HL-60 (cell line): ENCODE results near the gene SNRNP25.
"Not testable (repeated sequence)": the region's sequence is repeated elsewhere in the genome, so short reads cannot be mapped to it uniquely, and the experiment has no call there.

Experiments
- GABPA ChIP-seq: IDR thresholded peaks from 2 replicates; pipeline ENCODE4 v1.6.1; 2012; ENCODE audit warnings: low read depth
- POLR2AphosphoS5 ChIP-seq: IDR thresholded peaks from 2 replicates; pipeline ENCODE4 v1.6.1; 2012; ENCODE audit warnings: low read depth
- TF ChIP-seq, protein P1 (sequence below): IDR thresholded peaks from 2 replicates; pipeline ENCODE4 v1.6.1; 2012; ENCODE audit warnings: low read depth; ENCODE audit not compliant: insufficient replicate concordance
- TF ChIP-seq, protein P2 (sequence below): IDR thresholded peaks from one replicate; pipeline ENCODE4 v1.5.1; 2011; ENCODE audit warnings: low read length, control low read depth, inconsistent platforms; ENCODE audit not compliant: insufficient read depth

DNA sequence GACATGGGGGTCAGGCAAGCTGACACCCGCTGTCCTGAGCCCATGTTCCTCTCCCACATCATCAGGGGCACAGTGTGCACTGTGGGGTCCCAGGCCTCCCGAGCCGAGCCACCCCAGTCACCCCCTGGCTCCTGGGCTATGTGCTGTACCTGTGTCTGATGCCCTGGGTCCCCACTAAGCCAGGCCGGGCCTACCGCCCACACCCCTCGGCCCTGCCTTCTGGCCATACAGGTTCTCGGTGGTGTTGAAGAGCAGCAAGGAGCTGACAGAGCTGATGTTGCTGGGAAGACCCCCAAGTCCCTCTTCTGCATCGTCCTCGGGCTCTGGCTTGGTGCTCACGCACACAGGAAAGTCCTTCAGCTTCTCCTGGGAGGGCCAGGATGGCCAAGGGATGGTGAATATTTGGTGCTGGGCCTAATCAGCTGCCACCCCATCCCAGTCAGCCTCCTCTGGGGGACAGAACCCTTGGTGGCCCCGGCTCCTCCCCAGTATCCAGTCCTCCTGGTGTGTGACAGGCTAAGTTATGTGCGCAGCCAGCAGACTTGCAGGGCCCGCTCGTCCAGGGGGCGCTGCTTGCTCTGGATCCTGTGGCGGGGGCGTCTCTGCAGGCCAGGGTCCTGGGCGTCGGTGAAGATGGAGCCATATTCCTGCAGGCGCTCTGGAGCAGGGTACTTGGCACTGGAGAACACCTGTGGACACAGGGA is 36.4 kb upstream of the SNRNP25 start:
- TF ChIP-seq, protein P1, sequence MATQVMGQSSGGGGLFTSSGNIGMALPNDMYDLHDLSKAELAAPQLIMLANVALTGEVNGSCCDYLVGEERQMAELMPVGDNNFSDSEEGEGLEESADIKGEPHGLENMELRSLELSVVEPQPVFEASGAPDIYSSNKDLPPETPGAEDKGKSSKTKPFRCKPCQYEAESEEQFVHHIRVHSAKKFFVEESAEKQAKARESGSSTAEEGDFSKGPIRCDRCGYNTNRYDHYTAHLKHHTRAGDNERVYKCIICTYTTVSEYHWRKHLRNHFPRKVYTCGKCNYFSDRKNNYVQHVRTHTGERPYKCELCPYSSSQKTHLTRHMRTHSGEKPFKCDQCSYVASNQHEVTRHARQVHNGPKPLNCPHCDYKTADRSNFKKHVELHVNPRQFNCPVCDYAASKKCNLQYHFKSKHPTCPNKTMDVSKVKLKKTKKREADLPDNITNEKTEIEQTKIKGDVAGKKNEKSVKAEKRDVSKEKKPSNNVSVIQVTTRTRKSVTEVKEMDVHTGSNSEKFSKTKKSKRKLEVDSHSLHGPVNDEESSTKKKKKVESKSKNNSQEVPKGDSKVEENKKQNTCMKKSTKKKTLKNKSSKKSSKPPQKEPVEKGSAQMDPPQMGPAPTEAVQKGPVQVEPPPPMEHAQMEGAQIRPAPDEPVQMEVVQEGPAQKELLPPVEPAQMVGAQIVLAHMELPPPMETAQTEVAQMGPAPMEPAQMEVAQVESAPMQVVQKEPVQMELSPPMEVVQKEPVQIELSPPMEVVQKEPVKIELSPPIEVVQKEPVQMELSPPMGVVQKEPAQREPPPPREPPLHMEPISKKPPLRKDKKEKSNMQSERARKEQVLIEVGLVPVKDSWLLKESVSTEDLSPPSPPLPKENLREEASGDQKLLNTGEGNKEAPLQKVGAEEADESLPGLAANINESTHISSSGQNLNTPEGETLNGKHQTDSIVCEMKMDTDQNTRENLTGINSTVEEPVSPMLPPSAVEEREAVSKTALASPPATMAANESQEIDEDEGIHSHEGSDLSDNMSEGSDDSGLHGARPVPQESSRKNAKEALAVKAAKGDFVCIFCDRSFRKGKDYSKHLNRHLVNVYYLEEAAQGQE, result not testable (repeated sequence)
- TF ChIP-seq, protein P2, sequence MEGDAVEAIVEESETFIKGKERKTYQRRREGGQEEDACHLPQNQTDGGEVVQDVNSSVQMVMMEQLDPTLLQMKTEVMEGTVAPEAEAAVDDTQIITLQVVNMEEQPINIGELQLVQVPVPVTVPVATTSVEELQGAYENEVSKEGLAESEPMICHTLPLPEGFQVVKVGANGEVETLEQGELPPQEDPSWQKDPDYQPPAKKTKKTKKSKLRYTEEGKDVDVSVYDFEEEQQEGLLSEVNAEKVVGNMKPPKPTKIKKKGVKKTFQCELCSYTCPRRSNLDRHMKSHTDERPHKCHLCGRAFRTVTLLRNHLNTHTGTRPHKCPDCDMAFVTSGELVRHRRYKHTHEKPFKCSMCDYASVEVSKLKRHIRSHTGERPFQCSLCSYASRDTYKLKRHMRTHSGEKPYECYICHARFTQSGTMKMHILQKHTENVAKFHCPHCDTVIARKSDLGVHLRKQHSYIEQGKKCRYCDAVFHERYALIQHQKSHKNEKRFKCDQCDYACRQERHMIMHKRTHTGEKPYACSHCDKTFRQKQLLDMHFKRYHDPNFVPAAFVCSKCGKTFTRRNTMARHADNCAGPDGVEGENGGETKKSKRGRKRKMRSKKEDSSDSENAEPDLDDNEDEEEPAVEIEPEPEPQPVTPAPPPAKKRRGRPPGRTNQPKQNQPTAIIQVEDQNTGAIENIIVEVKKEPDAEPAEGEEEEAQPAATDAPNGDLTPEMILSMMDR, result not testable (repeated sequence)
- TF ChIP-seq POLR2AphosphoS5, GABPA: not testable (repeated sequence)
